GM19351 (cell line): ENCODE results near the gene CAPN11.
"Not testable (repeated sequence)": the region's sequence is repeated elsewhere in the genome, so short reads cannot be mapped to it uniquely, and the experiment has no call there.

Experiments
- ATAC-seq: cut with Tn5 transposase; IDR thresholded peaks from one replicate; pipeline ENCODE4 v1.9.1; 2021; ENCODE audit warnings: mild to moderate bottlenecking, moderate library complexity; ENCODE audit not compliant: unreplicated experiment

CAPN11 gene

GRCh38 chr6:44129841-44130322, 28.7 kb upstream of the CAPN11 start:
- no peak for ATAC-seq

- no peak for ATAC-seq
Observed at GRCh38 chr6:44131892-44132291, 26.7 kb upstream of the CAPN11 start.

GRCh38 chr6:44132476-44132875, 26.1 kb upstream of the CAPN11 start:
- no peak for ATAC-seq

GRCh38 chr6:44133003-44133931, 25.4 kb upstream of the CAPN11 start:
- ATAC-seq: no peak

- ATAC-seq: no peak
Observed at GRCh38 chr6:44133981-44134711, 24.5 kb upstream of the CAPN11 start.

- ATAC-seq: no peak
Observed at GRCh38 chr6:44135173-44135758, 23.4 kb upstream of the CAPN11 start.

GRCh38 chr6:44135875-44136274, 22.7 kb upstream of the CAPN11 start:
- ATAC-seq: no peak

GRCh38 chr6:44138717-44139350, 19.8 kb upstream of the CAPN11 start:
- no peak for ATAC-seq

DNA sequence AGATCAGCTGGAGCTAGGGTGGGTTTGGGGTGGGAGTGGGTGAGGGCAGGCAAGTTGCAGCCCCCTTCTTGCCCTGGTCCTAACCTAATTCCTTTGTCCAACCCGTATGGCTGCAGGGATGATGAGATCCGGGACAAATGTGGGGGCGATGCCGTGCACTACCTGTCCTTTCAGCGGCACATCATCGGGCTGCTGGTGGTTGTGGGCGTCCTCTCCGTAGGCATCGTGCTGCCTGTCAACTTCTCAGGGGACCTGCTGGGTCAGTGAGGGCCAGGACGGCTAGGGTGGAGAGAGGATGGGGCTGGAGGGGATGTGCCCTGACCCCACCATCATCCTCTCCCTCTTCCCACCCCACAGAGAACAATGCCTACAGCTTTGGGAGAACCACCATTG, 19.3 kb upstream of the CAPN11 start:
- no peak for ATAC-seq

GRCh38 chr6:44142835-44143234, 15.8 kb upstream of the CAPN11 start:
- no peak for ATAC-seq

DNA sequence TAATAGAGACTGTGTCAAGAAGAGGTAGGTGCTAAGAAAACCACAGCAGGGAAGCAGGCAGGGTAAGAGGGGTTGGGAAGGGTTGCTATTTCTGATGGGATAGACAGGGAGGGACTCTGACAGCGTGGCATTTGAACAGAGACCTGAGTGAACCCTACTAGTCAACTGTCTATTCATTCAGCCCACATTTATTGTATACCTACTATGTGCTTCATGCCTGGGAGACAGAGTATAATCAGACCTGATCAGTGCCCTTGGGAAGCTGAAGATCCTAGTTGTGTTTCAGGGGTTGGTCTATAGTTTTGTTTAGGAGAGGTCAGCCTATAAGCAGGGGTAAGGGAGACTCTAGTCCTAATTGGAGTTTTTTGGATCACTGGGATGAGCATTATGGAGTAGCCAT, 14.9 kb upstream of the CAPN11 start:
- ATAC-seq: no peak

GRCh38 chr6:44144536-44144935, 14.1 kb upstream of the CAPN11 start:
- ATAC-seq: not testable (repeated sequence)

DNA sequence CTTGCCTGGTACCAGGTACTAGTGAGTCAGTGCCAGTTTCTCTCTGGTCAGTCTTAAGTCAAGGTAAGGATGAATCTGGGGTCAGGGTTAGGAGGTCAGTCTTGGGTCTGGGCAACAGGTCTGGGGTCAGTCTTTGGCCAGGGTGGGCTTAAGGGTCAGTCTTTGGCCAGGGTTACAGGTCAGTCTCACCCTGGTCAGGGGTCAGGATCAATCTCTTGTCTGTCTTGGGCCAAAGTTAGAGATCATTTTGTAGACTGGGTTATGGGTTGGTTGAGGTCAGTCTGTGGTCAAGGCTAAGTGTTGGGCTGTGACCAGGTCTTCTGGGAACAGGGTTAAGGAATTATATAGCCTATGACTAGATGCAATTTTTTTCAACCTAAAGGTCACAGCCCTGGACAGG, 12.8 kb upstream of the CAPN11 start:
- no peak for ATAC-seq

- no peak for ATAC-seq
Observed at GRCh38 chr6:44146685-44147084, 11.9 kb upstream of the CAPN11 start.

- ATAC-seq: no peak
Observed at GRCh38 chr6:44147256-44147655, 11.4 kb upstream of the CAPN11 start.

DNA sequence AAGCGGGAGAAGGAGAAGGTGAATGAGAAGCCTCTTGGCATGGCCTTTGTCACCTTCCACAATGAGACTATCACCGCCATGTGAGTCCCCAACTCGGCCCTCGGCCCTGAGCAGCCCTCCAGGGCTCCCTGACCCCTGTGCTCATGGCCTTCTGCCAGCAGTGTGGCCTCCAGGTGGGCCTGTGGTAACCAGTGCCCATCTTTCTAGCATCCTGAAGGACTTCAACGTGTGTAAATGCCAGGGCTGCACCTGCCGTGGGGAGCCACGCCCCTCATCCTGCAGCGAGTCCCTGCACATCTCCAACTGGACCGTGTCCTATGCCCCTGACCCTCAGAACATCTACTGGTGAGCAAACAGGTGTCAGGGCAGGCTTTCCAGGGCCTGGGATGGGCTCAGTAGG, 10.3 kb upstream of the CAPN11 start:
- no peak for ATAC-seq

DNA sequence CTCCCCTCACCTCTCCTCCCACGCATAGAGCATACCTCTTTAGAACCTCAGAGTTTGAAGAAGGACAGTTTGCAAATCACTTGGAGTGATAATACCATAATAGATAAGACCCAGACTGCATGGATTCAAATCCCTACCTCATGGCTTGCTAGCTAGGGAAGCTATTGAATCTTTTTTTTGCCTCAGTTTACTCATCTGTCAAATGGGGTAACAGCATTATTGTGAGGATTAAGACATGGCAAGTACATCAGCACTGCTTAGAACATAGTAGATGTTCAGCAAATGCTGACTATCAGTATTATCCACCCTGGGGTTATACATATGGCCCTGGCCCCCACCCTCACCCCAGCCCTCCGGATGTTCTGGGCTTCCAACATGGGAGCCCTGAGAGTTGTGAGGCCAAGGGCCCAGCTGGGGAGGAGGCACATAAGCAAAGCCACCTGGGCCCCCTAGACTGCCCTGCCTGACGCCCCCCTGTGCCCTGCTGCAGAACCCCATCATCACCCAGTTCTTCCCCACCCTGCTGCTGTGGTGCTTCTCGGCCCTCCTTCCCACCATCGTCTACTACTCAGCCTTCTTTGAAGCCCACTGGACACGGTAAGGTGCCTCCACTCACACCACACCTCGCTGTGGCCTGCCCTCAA, 9.1 kb upstream of the CAPN11 start:
- ATAC-seq: no peak

DNA sequence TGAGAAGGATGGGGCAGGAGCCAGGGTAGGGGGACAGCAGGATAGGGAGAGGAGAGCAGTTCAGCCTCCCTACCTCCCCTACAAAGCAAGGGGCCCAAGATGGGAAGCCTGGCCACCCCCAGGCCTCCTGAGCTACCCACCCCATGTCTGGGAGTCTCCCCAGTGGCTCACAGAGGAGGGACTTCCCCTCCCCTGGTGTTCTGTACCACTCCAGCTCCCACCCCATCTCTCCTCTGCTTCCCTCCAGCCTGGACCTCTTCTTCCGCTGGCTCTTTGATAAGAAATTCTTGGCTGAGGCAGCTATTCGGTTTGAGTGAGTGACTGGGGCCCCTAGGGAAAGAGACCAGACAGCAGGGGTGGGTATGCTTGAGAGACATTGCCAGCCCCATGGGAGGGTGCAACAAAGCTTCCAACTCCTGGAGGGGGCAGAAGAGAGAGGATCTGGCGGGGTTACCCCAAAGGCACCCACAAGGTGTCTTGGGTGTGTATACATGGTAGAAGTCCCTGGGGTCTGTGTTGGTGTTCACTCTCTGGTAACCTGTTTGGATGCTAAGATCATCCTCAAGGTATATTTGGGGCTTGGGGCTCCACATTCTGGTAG, 8.2 kb upstream of the CAPN11 start:
- no peak for ATAC-seq

- ATAC-seq: peak; percentile 66
Observed at GRCh38 chr6:44151348-44152108, 7.1 kb upstream of the CAPN11 start.

GRCh38 chr6:44152109-44152461, 6.5 kb upstream of the CAPN11 start:
- no peak for ATAC-seq
